Stimulated activated CD4-positive, alpha-beta T cell treated with anti-CD3 and anti-CD28 coated beads, Interleukin-1b, Interleukin-23, amount 100 ng/mL, for 1 hour (primary cell): ENCODE data around the gene ATCAY.
"Not testable (repeated sequence)": the region's sequence is repeated elsewhere in the genome, so short reads cannot be mapped to it uniquely, and the experiment has no call there.

Source experiments
- DNase-seq, 2 donors: peaks; one replicate each; pipeline ENCODE4 v3.0.0-alpha.2; 2020; ENCODE audit warnings: low read depth in 2 of 2

Gene ATCAY

DNA sequence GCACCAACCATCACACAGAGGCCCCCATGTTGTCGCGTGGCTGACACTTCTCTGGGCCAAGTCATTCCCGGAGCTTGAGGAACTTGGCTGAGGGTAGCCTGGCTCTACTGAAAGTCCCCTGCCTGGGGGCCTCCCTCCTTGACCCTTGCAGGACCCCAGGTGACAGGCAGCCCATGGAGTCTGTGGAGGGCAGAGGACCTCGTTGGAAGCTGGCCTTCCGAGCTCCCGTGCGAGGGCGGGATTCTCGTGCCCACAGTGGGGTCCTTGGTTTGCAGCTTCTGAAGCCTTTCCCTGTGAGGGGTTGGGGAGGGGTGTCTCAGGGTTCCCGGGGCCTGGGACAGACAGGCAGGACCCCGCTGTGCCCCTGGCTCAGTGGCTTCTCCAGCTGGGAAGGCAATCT lies 68.8 kb downstream of the ATCAY start:
- DNase-seq = no peak

- no peak for DNase-seq
Observed at GRCh38 chr19:3949997-3950859, 69.7 kb downstream of the ATCAY start.

GRCh38 chr19:3950871-3951861 lies 70.7 kb downstream of the ATCAY start:
- DNase-seq = no peak

- DNase-seq = not testable (repeated sequence)
Observed at GRCh38 chr19:3952755-3953276, 72.3 kb downstream of the ATCAY start.

GRCh38 chr19:3954107-3954506 lies 73.6 kb downstream of the ATCAY start:
- DNase-seq = no peak

GRCh38 chr19:3955276-3955675 lies 74.8 kb downstream of the ATCAY start:
- not testable (repeated sequence) for DNase-seq

DNA sequence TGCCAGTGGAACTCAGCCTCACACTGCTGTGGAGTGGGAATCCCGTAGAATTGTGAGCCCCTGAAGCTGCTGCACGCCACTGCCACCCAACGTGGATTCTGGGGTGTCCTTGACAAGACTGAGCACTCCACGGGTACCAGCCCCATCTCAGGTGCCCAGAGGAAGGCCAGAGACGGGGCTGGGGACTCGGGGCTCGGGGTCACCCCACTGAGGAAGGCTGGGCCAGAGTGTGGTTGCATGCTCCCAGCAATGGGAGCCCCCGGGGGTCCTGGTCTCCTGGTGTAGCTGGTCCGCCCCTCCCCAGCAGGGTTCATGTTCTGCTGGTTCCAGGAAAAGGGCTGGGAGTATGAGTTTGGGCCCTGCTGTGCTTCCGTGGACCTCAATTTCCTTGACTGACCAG lies 75.2 kb downstream of the ATCAY start:
- DNase-seq = no peak

GRCh38 chr19:3958836-3959765 lies 78.6 kb downstream of the ATCAY start:
- no peak for DNase-seq

- DNase-seq = no peak
Observed at GRCh38 chr19:3959766-3960131, 79.3 kb downstream of the ATCAY start.

DNA sequence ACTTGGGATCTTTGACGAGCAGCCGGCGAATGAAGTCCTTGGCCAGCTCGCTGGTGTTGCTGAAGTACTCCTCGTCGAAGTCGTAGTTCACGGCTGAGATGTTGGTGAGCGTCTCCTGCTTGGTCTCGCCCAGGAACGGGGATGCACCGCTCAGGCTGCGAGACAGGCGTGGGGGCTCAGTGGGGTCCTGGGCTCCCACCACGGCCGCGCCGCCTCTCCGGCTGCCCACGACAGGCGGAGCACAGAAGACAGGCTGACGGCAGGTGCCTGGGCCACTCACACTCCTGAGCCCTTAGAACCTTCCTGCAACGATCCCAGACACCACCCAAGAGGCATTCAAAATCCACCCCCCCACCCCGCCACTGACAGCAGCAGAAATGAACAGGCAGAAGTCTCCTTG lies 80.5 kb downstream of the ATCAY start:
- no peak for DNase-seq

DNA sequence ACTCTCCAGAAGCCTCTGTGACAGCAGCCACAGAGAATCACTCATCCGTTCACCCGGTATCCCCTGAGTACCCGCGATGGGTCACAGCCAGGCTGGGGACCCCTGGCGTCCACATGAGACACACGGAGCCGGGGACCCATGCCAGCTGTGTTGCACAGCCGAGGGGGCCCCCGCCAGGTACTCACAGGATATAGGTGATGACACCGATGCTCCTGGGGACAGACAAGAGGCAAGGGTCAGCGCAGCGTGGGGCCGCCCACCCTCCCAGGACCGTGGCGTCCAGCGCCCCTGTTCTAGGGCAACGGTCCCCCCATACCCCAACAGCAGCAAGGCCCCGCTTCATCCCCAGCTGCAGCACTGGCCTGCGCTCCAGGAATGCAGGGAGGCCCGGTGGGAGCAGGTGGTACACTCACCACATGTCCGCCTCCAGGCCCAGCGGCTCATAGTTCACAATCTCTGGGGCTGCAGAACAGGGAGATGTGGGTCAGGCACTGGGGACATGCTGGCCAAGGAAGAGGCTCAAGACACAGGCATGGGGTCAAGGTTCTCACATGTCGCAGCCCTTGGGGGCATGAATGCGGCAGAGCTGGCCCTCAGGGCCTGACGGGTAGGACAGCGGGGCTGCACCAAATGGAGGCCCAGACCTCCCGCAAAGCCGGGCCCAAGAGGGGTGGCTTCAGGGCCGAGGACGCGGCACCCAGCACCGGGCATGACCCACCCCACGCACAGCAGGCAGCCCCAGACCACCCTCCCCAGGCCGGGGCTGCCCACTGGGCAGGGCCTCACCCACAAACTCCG lies 83.2 kb downstream of the ATCAY start:
- no peak for DNase-seq

GRCh38 chr19:3964256-3965194 lies 84.0 kb downstream of the ATCAY start:
- no peak for DNase-seq

DNA sequence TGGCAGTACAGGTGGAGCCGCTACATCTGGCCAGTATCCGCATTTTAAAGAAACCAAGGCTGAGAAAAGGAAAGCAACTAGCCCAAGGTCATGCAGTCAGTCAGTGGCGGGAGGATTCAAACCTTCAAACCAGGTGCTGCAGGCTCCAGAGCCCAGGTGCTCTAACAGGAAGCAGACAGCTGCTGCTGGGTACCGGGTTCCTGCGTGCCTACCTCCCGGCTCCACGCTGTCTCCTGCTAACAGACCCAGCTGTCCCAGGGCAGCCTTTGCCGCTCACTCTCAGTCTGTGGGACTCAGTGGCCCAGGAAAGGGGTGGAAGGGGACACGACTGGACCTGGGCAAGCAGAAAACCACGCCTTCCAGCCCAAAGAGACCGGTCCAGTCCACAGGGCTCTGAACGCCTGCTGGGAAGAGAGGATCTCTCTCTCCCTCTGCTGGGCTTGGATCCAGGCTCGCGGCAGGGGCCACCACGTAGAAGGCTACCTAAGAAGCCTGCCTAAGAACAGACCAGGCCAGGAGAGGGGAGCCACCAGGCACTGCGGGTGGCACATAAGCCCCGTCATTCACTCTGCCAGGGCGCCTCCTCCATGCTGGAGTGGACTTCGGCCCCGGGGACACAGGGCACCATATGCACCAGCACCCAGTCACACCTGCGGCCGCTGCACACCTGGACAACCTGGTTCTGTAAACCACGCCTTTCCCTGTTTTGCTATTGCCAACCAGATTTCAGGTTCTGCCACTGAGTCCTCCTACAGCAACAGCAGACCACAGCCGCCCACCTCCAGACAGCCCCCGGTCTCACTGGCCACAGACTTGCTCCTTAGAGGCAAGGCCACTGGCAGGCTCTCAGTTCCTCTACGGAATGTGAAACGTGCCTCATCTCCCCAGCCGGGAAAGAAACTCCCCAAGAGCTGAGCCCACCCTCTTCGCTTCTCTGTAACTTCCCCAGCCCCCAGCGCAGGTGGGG lies 85.8 kb downstream of the ATCAY start:
- DNase-seq = no peak

DNA sequence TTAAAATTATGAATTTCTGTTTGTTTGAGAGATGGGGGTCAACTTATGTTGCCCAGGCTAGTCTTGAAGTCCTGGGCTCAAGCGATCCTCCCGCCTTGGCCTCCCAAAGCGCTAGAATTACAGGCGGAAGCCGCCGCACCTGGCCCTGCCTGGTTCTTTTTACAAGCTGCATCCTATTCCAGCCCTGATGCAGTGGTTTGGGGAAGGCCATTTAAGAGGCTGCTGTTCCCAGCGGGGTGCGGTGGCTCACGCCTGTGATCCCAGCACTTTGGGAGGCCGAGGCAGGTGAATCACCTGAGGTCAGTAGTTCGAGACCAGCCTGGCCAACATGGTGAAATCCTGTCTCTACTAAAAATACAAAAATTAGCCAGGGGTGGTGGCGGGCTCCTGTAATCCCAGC lies 87.5 kb downstream of the ATCAY start:
- DNase-seq = not testable (repeated sequence)

DNA sequence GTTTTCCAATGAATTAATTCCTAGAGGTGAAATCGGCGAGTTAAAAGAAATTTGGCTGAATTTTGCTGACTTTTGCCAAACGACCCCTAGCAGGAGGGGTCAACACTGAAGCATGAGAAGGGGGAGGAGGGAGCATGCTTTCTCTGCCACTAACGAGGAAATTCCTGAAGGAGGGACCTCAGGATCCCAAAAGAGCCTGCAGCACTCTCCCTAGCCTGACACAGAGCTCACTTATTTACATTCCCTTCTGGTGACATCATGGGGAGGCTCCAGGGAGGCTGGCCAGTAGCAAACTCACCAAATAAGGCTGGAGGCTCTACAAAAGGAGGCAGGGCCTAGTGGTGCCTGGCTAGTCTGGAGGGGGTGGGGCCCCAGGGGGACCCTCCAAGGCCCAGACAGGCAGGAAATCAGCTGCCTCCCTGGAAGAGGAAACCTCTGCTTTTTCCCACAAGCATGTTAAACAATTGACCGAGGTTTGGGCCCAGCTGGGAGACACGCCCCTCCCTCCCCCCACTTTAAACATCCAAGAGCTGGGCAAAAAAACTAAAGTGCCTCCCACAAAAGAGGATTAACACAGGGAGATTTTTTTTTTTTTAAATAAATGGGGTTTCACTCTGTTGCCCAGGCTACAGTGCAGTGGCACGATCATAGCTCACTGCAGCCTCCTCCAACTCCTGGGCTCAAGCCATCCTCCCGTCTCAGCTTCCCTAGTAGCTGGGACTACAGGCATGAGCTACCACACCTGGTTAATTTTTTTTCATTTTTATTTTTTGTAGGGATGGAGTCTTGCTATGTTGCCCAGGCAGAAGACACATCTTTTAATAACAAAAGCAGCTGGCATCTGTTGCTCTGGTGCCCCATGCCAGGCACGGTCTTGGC lies 88.3 kb downstream of the ATCAY start:
- no peak for DNase-seq

DNA sequence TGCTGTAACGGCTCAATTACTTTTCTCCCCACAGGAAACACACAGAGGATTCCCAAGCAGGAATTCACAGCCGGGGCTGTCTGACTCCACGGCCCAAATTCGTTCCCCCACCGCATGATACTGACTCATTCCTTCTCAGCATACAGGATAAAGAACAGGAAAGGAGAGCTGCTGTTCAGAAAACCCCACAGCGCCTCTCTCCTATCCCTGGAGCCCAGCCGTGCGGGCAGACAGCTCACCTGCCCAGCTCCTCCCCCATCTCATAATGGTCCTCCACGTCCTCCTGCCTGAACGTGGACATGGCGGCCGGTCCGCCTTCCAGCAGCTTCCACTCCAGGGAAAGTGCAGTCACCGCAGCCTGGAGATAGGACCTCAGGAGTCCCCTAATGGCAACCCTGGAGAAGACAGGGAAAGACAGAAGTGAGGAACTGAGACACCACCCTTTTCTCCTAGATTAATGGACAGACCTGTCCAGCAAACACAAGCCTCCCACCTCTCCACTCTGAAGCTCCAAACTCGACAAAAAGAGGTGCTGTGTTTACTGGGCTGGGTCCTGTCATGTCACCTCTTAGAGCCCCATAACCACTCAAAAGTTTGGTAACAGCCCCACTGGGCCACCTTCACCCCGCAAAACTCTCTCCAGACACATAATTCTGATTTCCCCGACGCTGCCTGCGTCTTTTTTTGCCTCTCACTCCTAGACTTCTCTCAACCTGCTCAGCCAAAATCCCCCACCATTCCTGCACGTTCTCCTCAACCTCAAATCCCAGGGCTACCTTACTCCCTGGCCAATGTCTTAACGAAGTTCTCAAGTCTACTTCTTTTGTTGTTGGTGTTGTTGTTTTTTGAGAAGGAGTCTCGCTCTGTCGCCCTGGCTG lies 89.2 kb downstream of the ATCAY start:
- no peak for DNase-seq
